ENCODE measurements around the gene INPP5F. TPM values are rescaled to one million over a fixed set of nuclear protein-coding genes. Genes with fewer than 3 reads are reported as not detected.

Gene INPP5F
- total and polyA plus RNA-seq, 4 experiments from 2014 or later = 3.6 to 10.9 (median 8.0) TPM

GRCh38 chr10:119817991-119818888, 92.4 kb downstream of the INPP5F start:
- peak in 4 of 5 donors; percentile 6 to 48 (median 23) for DNase-seq
- no peaks in the 10 kb centered on the region for H3K36me3 ChIP-seq (ENCODE audit: insufficient read depth, low read length)
- H3K36me3 Mint-ChIP-seq = peaks cover 21 to 29% of the 10 kb centered on the region in 2 donors
- H3K4me3 Mint-ChIP-seq = peak overlapping the region in 1 of 8 donors; percentile 63
- no peak overlapping the region for H3K27ac Mint-ChIP-seq
- H3K9me3 ChIP-seq (ENCODE audit: control insufficient read depth in 1 of 2, low read length in 2 of 2) = no peaks in the 10 kb centered on the region
- CTCF ChIA-PET (ENCODE audit: partially characterized antibody) = interaction anchor here (0.8 kb wide), 1 partner anchor 43 kb away, joined by 3 read pairs; no protein-coding TSS in a partner anchor
- H3K4me1 ChIP-seq (ENCODE audit: insufficient read depth, low read length) = no peaks in the 10 kb centered on the region
- POLR2A ChIA-PET (ENCODE audit: partially characterized antibody) = interaction anchor here (0.6 kb wide), 1 partner anchor 56 kb away, joined by 3 read pairs; no protein-coding TSS in a partner anchor
- H3K27me3 ChIP-seq (ENCODE audit: insufficient read depth, low read length) = no peaks in the 10 kb centered on the region
- H3K4me3 ChIP-seq (ENCODE audit: low read length in 2 of 2) = no peak overlapping the region
- intact Hi-C loops (cut with micrococcal nuclease) = no loop called here
- H3K9me3 Mint-ChIP-seq = no peaks in the 10 kb centered on the region
- H3K4me1 Mint-ChIP-seq = no peaks in the 10 kb centered on the region
- no peak overlapping the region for H3K27ac ChIP-seq (ENCODE audit: low read depth, low read length)
- H3K27me3 Mint-ChIP-seq = no peaks in the 10 kb centered on the region

- ChIA-PET CTCF (ENCODE audit: partially characterized antibody) (interaction anchor here (0.8 kb wide), 1 partner anchor 42 kb away, joined by 3 read pairs; no protein-coding TSS in a partner anchor), POLR2A (ENCODE audit: partially characterized antibody) (interaction anchor here (0.6 kb wide), 1 partner anchor 56 kb away, joined by 3 read pairs; no protein-coding TSS in a partner anchor)
These were observed 93.0 kb downstream of the INPP5F start for GRCh38 chr10:119818889-119819270.

GRCh38 chr10:119821182-119821581, 95.3 kb downstream of the INPP5F start:
- no peaks in the 10 kb centered on the region for H3K27me3 ChIP-seq (ENCODE audit: insufficient read depth, low read length)
- POLR2A ChIA-PET (ENCODE audit: partially characterized antibody) = no interaction called here
- H3K4me1 Mint-ChIP-seq = no peaks in the 10 kb centered on the region
- H3K4me1 ChIP-seq (ENCODE audit: insufficient read depth, low read length) = no peaks in the 10 kb centered on the region
- no peaks in the 10 kb centered on the region for H3K36me3 ChIP-seq (ENCODE audit: insufficient read depth, low read length)
- CTCF ChIA-PET (ENCODE audit: partially characterized antibody) = no interaction called here
- no peaks in the 10 kb centered on the region for H3K27me3 Mint-ChIP-seq
- no peaks in the 10 kb centered on the region for H3K9me3 ChIP-seq (ENCODE audit: control insufficient read depth in 1 of 2, low read length in 2 of 2)
- H3K27ac ChIP-seq (ENCODE audit: low read depth, low read length) = no peak overlapping the region
- no peaks in the 10 kb centered on the region for H3K9me3 Mint-ChIP-seq
- peaks cover 18 to 19% of the 10 kb centered on the region in 2 donors for H3K36me3 Mint-ChIP-seq
- H3K4me3 Mint-ChIP-seq = no peak overlapping the region
- intact Hi-C loops (cut with micrococcal nuclease) = no loop called here
- no peak overlapping the region for H3K27ac Mint-ChIP-seq
- no peak overlapping the region for H3K4me3 ChIP-seq (ENCODE audit: low read length in 2 of 2)
- DNase-seq = no peak

More at GRCh38 chr10:119818889-119819270, 93.0 kb downstream of the INPP5F start:
- Mint-ChIP-seq H3K4me1 (no peaks in the 10 kb centered on the region), H3K9me3 (no peaks in the 10 kb centered on the region), H3K4me3 (peak overlapping the region in 2 of 8 donors; percentile 49 to 63), H3K27ac (peak overlapping the region in 1 of 7 donors; percentile 60), H3K27me3 (no peaks in the 10 kb centered on the region), H3K36me3 (peaks cover 23 to 31% of the 10 kb centered on the region in 2 donors)
- Histone ChIP-seq H3K27ac (ENCODE audit: low read depth, low read length) (no peak overlapping the region), H3K4me1 (ENCODE audit: insufficient read depth, low read length) (no peaks in the 10 kb centered on the region), H3K4me3 (ENCODE audit: low read length in 2 of 2) (no peak overlapping the region), H3K9me3 (ENCODE audit: control insufficient read depth in 1 of 2, low read length in 2 of 2) (no peaks in the 10 kb centered on the region), H3K36me3 (ENCODE audit: insufficient read depth, low read length) (no peaks in the 10 kb centered on the region), H3K27me3 (ENCODE audit: insufficient read depth, low read length) (no peaks in the 10 kb centered on the region)
- intact Hi-C loops (cut with micrococcal nuclease) = no loop called here
- no peak for DNase-seq

GRCh38 chr10:119824299-119824698, 98.4 kb downstream of the INPP5F start:
- Mint-ChIP-seq H3K4me1 (no peaks in the 10 kb centered on the region), H3K36me3 (peaks cover 17 to 39% of the 10 kb centered on the region in 2 donors), H3K9me3 (no peaks in the 10 kb centered on the region), H3K27me3 (no peaks in the 10 kb centered on the region), H3K27ac (peak overlapping the region in 1 of 7 donors; percentile 26), H3K4me3 (no peak overlapping the region)
- DNase-seq = no peak
- Histone ChIP-seq H3K36me3 (ENCODE audit: insufficient read depth, low read length) (peaks cover 22% of the 10 kb centered on the region), H3K4me1 (ENCODE audit: insufficient read depth, low read length) (no peaks in the 10 kb centered on the region), H3K27ac (ENCODE audit: low read depth, low read length) (no peak overlapping the region), H3K27me3 (ENCODE audit: insufficient read depth, low read length) (no peaks in the 10 kb centered on the region), H3K4me3 (ENCODE audit: low read length in 2 of 2) (no peak overlapping the region), H3K9me3 (ENCODE audit: control insufficient read depth in 1 of 2, low read length in 2 of 2) (no peaks in the 10 kb centered on the region)
- intact Hi-C loops (cut with micrococcal nuclease) = no loop called here
- POLR2A ChIA-PET (ENCODE audit: partially characterized antibody) = no interaction called here
- CTCF ChIA-PET (ENCODE audit: partially characterized antibody) = no interaction called here

- H3K9me3 ChIP-seq (ENCODE audit: control insufficient read depth in 1 of 2, low read length in 2 of 2) = no peaks in the 10 kb centered on the region
- H3K4me1 ChIP-seq (ENCODE audit: insufficient read depth, low read length) = no peaks in the 10 kb centered on the region
- no peaks in the 10 kb centered on the region for H3K27me3 ChIP-seq (ENCODE audit: insufficient read depth, low read length)
- no peak for DNase-seq
- peak overlapping the region in 3 of 7 donors; percentile 9 to 71 (median 62) for H3K27ac Mint-ChIP-seq
- ChIA-PET CTCF (ENCODE audit: partially characterized antibody) (no interaction called here), POLR2A (ENCODE audit: partially characterized antibody) (no interaction called here)
- no peaks in the 10 kb centered on the region for H3K9me3 Mint-ChIP-seq
- intact Hi-C loops (cut with micrococcal nuclease) = no loop called here
- no peak overlapping the region for H3K27ac ChIP-seq (ENCODE audit: low read depth, low read length)
- H3K4me1 Mint-ChIP-seq = no peaks in the 10 kb centered on the region
- H3K27me3 Mint-ChIP-seq = no peaks in the 10 kb centered on the region
- no peak overlapping the region for H3K4me3 ChIP-seq (ENCODE audit: low read length in 2 of 2)
- peaks cover 42% of the 10 kb centered on the region for H3K36me3 ChIP-seq (ENCODE audit: insufficient read depth, low read length)
- peaks cover 24 to 59% of the 10 kb centered on the region in 2 donors for H3K36me3 Mint-ChIP-seq
- H3K4me3 Mint-ChIP-seq = no peak overlapping the region
These were observed 100.9 kb downstream of the INPP5F start for GRCh38 chr10:119826771-119827170.

- peaks cover 30 to 64% of the 10 kb centered on the region in 2 donors for H3K36me3 Mint-ChIP-seq
- no peaks in the 10 kb centered on the region for H3K27me3 Mint-ChIP-seq
- Histone ChIP-seq H3K4me3 (ENCODE audit: low read length in 2 of 2) (no peak overlapping the region), H3K27me3 (ENCODE audit: insufficient read depth, low read length) (no peaks in the 10 kb centered on the region), H3K4me1 (ENCODE audit: insufficient read depth, low read length) (no peaks in the 10 kb centered on the region), H3K36me3 (ENCODE audit: insufficient read depth, low read length) (peaks cover 48% of the 10 kb centered on the region), H3K27ac (ENCODE audit: low read depth, low read length) (no peak overlapping the region), H3K9me3 (ENCODE audit: control insufficient read depth in 1 of 2, low read length in 2 of 2) (no peaks in the 10 kb centered on the region)
- intact Hi-C loops (cut with micrococcal nuclease) = no loop called here
- peak overlapping the region in 2 of 7 donors; percentile 22 to 33 for H3K27ac Mint-ChIP-seq
- H3K9me3 Mint-ChIP-seq = no peaks in the 10 kb centered on the region
- POLR2A ChIA-PET (ENCODE audit: partially characterized antibody) = no interaction called here
- DNase-seq = no peak
- no peaks in the 10 kb centered on the region for H3K4me1 Mint-ChIP-seq
- CTCF ChIA-PET (ENCODE audit: partially characterized antibody) = no interaction called here
- no peak overlapping the region for H3K4me3 Mint-ChIP-seq
These were observed 101.6 kb downstream of the INPP5F start for GRCh38 chr10:119827430-119827829.

GRCh38 chr10:119829429-119829828, 103.6 kb downstream of the INPP5F start:
- no peak for DNase-seq
- H3K36me3 Mint-ChIP-seq = peaks cover 34 to 70% of the 10 kb centered on the region in 2 donors
- Histone ChIP-seq H3K27me3 (ENCODE audit: insufficient read depth, low read length) (no peaks in the 10 kb centered on the region), H3K4me1 (ENCODE audit: insufficient read depth, low read length) (peaks cover 3% of the 10 kb centered on the region), H3K27ac (ENCODE audit: low read depth, low read length) (no peak overlapping the region), H3K9me3 (ENCODE audit: control insufficient read depth in 1 of 2, low read length in 2 of 2) (no peaks in the 10 kb centered on the region), H3K36me3 (ENCODE audit: insufficient read depth, low read length) (peaks cover 66% of the 10 kb centered on the region), H3K4me3 (ENCODE audit: low read length in 2 of 2) (no peak overlapping the region)
- peak overlapping the region in 3 of 7 donors; percentile 20 to 65 (median 64) for H3K27ac Mint-ChIP-seq
- H3K4me3 Mint-ChIP-seq = no peak overlapping the region
- no peaks in the 10 kb centered on the region for H3K27me3 Mint-ChIP-seq
- peaks cover 0 to 7% (median 3%) of the 10 kb centered on the region in 4 donors for H3K4me1 Mint-ChIP-seq
- H3K9me3 Mint-ChIP-seq = no peaks in the 10 kb centered on the region
- ChIA-PET POLR2A (ENCODE audit: partially characterized antibody) (no interaction called here), CTCF (ENCODE audit: partially characterized antibody) (no interaction called here)
- intact Hi-C loops (cut with micrococcal nuclease) = no loop called here
